H1 (cell line): ENCODE data around the gene ZSCAN16. TPM values are rescaled to one million over a fixed set of nuclear protein-coding genes. Genes with fewer than 3 reads are reported as not detected.

Source experiments
- CBX8 ChIP-seq: fragments of 300-800, 300-1000 bp; sonication (generic); IDR thresholded peaks from 2 replicates; pipeline ENCODE4 v1.7.1; 2016; ENCODE audit warnings: low read depth, low read length, borderline replicate concordance
- E2F6 ChIP-seq: IDR thresholded peaks from 2 replicates; pipeline ENCODE4 v1.6.1; 2012; ENCODE audit warnings: inconsistent platforms
- EZH2 ChIP-seq: fragments of 200-600 bp; sonication (generic); IDR thresholded peaks from 2 replicates; pipeline ENCODE4 v1.7.1; 2012; ENCODE audit warnings: low read depth, mild to moderate bottlenecking, moderate library complexity, low read length, inconsistent platforms; ENCODE audit not compliant: severe bottlenecking
- GABPA ChIP-seq: IDR thresholded peaks from 2 replicates; pipeline ENCODE4 v1.6.1; 2011; ENCODE audit warnings: mild to moderate bottlenecking, low read length, moderate library complexity, borderline replicate concordance; ENCODE audit not compliant: insufficient read depth
- HDAC2 ChIP-seq, 2 experiments: fragments of 300-600 bp in 1 of 2; sonication (generic) in 1 of 2; IDR thresholded peaks; 2 replicates each; pipeline ENCODE4 v1.6.1; 2011 to 2012; ENCODE audit warnings: low read depth in 2 of 2, low read length in 2 of 2, mild to moderate bottlenecking in 2 of 2, moderate library complexity in 2 of 2, borderline replicate concordance in 1 of 2, inconsistent platforms in 1 of 2
- SIX5 ChIP-seq: IDR thresholded peaks from 2 replicates; pipeline ENCODE4 v1.6.1; 2011; ENCODE audit warnings: mild to moderate bottlenecking, low read depth, low read length
- SP4 ChIP-seq: IDR thresholded peaks from 2 replicates; pipeline ENCODE4 v1.6.1; 2012; ENCODE audit warnings: low read length, inconsistent platforms
- polyA plus RNA-seq, 7 experiments: library from polyadenylated mRNA; depleted of rRNA in 3 of 7; stranded (reverse) in 5 of 7; unstranded in 2 of 7; fragments of >200 nt in 5 of 7; fragments of 200-250 nt in 2 of 7; gene quantifications; 1 replicate in 5 of 7; 2 replicates in 1 of 7; 4 replicates in 1 of 7; pipeline versions ENCODE4 v1.2.1 to v1.2.3, GENCODE V29; 2011 to 2013; ENCODE audit warnings: missing spikeins in 2 of 7, mixed read lengths in 2 of 7
- total RNA-seq: library from RNA; stranded (reverse); fragmentation: NEBNext Ultra II Directional; extraction: Animal tissue kit (Norgen Biotek cat#: 25700); gene quantifications from 2 replicates; pipeline ENCODE4 v1.2.1, GENCODE V29; 2021

The ZSCAN16 gene
- total and polyA plus RNA-seq, 2 of the 8 experiments (the other 6 are each of a cell fraction or from before 2014, with no cell fraction given), result 3.6 to 9.4 TPM

DNA sequence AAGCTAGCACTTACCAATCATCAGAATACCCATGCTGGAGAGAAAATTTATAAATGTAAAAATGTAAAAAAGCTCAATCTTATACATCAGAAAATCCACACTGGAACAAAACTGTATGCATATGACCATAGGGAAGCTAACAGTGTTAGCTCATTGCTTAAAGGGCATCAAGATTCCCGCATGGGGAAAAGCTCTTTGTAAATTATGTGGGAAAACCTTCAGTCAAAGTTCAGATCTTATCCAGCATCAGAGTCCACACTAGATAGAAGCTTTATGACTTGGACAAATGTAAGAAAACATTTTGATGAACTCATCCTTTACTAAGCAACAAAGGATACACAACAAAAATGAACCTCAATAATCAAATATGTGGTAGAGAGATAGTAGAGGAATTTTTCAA lies 52.0 kb downstream of the ZSCAN16 start (continued):
- no peak for TF ChIP-seq E2F6
- TF ChIP-seq EZH2, result no peak
- no peak for TF ChIP-seq SIX5
- TF ChIP-seq HDAC2 (IDR thresholded peaks at IDR 0.05; ENCODE audit: borderline replicate concordance in 1 of 2, low read depth in 2 of 2, low read length in 2 of 2), result no peak
- TF ChIP-seq GABPA, result no peak
- no peak for TF ChIP-seq SP4
- TF ChIP-seq CBX8, result no peak

Other genes starting within 250 kb of the ZSCAN16 start
- gene OR2B2, start 212.2 kb upstream of the ZSCAN16 start, total RNA-seq, result not detected in 2 replicates
- gene OR2B2, start 212.2 kb upstream of the ZSCAN16 start, polyA plus RNA-seq (2011; rRNA removed), result not detected in 2 replicates
- gene OR2B6, start 167.4 kb upstream of the ZSCAN16 start, total RNA-seq, result not detected in 2 replicates
- 0.26 and 0.46 TPM in 2 replicates for gene OR2B6, start 167.4 kb upstream of the ZSCAN16 start, polyA plus RNA-seq (2011; rRNA removed)
- 9.3 and 10.2 TPM in 2 replicates for gene ZNF165, start 44.0 kb upstream of the ZSCAN16 start, total RNA-seq
- gene ZNF165, start 44.0 kb upstream of the ZSCAN16 start, polyA plus RNA-seq (2011; rRNA removed), result 0.71 and 1.2 TPM in 2 replicates
- gene ZKSCAN8, start 17.3 kb downstream of the ZSCAN16 start, total RNA-seq, result 23.3 and 24.1 TPM in 2 replicates
- 8.6 and 10.7 TPM in 2 replicates for gene ZKSCAN8, start 17.3 kb downstream of the ZSCAN16 start, polyA plus RNA-seq (2011; rRNA removed)
- 13.1 and 13.6 TPM in 2 replicates for gene ZSCAN9, start 100.7 kb downstream of the ZSCAN16 start, total RNA-seq
- 7.0 and 10.8 TPM in 2 replicates for gene ZSCAN9, start 100.7 kb downstream of the ZSCAN16 start, polyA plus RNA-seq (2011; rRNA removed)
- gene ZKSCAN4, start 127.7 kb downstream of the ZSCAN16 start, total RNA-seq, result 6.6 TPM in 2 replicates
- gene ZKSCAN4, start 127.7 kb downstream of the ZSCAN16 start, polyA plus RNA-seq (2011; rRNA removed), result 1.4 and 2.2 TPM in 2 replicates
- not detected in 2 replicates for gene NKAPL, start 134.7 kb downstream of the ZSCAN16 start, total RNA-seq
- 0.05 and 0.08 TPM in 2 replicates for gene NKAPL, start 134.7 kb downstream of the ZSCAN16 start, polyA plus RNA-seq (2011; rRNA removed)
- 8.2 and 8.5 TPM in 2 replicates for gene ZSCAN26, start 142.5 kb downstream of the ZSCAN16 start, total RNA-seq
- gene ZSCAN26, start 142.5 kb downstream of the ZSCAN16 start, polyA plus RNA-seq (2011; rRNA removed), result 3.8 and 7.0 TPM in 2 replicates
- gene PGBD1, start 157.0 kb downstream of the ZSCAN16 start, total RNA-seq, result 7.6 and 9.2 TPM in 2 replicates
- 2.3 and 2.5 TPM in 2 replicates for gene PGBD1, start 157.0 kb downstream of the ZSCAN16 start, polyA plus RNA-seq (2011; rRNA removed)
- gene ZSCAN31, start 211.5 kb downstream of the ZSCAN16 start, total RNA-seq, result 7.0 and 8.8 TPM in 2 replicates
- 1.2 and 1.9 TPM in 2 replicates for gene ZSCAN31, start 211.5 kb downstream of the ZSCAN16 start, polyA plus RNA-seq (2011; rRNA removed)
- gene ZKSCAN3, start 225.3 kb downstream of the ZSCAN16 start, total RNA-seq, result 9.2 and 9.8 TPM in 2 replicates
- gene ZKSCAN3, start 225.3 kb downstream of the ZSCAN16 start, polyA plus RNA-seq (2011; rRNA removed), result 2.7 TPM in 2 replicates